ENCODE data around the gene OR6N1.

The OR6N1 gene, protein sequence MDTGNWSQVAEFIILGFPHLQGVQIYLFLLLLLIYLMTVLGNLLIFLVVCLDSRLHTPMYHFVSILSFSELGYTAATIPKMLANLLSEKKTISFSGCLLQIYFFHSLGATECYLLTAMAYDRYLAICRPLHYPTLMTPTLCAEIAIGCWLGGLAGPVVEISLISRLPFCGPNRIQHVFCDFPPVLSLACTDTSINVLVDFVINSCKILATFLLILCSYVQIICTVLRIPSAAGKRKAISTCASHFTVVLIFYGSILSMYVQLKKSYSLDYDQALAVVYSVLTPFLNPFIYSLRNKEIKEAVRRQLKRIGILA

DNA sequence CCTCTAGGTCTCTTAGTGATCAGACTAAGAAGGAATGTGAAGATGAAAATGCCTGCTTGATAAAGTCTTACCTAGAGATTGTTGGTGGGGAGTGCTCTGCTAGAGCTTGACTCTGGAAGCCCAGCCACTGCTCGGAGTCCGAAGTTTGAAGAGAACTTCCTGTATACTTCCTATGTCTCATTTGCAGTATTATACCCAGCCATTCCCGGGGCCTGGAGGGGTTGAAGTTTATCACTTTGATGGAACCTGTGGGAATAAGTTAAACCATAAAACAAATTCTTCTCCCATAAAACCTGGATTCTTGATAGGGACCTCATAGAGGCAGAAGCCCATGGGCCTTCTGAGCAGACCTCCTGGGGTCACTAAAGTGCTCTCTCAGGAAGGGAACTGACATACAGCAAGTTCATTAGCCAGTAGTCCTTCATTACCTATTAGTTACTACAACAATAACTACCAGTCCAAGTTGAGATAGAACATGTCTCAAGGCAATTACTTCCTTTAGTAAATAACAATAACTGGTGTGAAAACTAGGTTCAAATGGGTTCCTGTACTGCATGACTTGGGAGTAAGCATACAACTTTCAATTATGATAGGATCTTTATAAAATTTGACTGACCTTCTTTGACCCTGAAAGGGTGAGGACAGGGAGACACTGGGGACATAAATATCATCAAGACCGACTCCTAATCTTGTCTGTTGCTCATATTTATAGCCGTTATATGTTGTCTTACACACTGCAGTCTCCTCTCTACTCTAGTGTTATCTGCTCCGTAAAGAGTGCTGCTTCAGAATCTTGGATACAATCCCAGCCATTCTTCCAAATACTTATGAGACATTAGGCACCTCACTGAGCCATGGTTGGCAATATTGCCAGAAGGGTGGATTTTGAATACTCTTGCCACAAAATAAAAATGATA is at the start of gene OR6N1:
OR6N1 (minus strand) TSS at position 246 of the 917 bp plus-strand sequence. CDS start 5,513 bp downstream, outside the sequence.
- DNase-seq (ENCODE audit: low spot score): no peak

DNA sequence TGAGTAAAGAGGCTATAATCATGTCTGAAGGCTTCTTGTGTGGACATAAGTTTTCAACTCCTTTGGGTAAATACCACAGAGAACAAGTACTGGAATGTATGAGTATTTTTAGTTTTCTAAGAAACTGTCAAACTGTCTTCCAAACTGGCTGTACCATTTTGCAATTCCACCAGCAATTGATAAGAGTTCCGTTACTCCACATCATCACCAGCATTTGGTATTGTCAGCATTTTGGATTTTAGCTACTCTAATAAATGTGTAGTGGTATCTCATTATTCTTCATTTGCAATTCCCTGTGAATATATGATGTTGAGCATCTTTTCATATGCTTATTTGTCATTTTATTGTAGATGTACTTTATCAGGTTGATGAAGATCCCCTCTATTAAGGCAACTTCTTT is 49.7 kb upstream of the OR6N1 start:
- DNase-seq (ENCODE audit: low spot score): no peak

DNA sequence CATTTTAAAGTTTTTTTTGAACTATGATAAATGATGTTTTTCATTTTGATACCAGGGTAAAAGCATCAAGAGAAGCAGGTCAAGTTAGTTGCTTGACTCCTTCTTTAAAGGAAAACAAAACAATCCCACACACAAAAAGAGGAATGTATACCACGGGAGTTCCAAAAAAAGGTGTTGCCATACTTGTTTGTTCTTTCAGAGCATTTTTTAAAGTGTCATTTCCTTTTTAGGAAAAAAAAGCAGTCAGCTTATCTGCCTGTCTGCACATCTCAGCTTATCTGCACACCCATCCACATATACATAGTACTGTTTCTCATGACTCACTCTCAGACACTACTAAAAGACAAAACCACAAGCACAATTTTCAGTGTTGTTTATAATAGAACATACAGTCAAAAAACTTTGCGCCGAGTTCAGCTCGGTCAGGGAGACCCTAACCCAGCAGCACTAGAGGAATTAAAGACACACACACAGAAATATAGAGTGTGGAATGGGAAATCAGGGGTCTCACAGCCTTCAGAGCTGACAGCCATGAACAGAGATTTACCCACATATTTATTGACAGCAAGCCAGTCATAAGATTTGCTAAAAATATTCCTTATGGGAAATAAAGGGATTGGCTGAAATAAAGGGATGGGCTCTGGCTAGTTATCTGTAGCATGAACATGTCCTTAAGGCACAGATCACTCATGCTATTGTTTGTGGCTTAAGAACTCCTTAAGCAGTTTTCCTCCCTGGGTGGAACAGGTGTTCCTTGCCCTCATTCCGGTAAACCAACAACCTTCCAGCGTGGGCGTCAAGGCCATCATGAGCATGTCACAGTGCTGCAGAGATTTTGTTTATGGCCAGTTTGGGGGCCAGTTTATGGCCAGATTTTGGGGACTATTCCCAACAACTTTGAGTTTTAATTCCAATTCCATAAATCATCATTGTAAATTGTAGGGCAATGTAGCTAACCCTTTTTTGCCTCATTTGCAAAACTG is 47.8 kb upstream of the OR6N1 start:
- no peak for DNase-seq (ENCODE audit: low spot score)

DNA sequence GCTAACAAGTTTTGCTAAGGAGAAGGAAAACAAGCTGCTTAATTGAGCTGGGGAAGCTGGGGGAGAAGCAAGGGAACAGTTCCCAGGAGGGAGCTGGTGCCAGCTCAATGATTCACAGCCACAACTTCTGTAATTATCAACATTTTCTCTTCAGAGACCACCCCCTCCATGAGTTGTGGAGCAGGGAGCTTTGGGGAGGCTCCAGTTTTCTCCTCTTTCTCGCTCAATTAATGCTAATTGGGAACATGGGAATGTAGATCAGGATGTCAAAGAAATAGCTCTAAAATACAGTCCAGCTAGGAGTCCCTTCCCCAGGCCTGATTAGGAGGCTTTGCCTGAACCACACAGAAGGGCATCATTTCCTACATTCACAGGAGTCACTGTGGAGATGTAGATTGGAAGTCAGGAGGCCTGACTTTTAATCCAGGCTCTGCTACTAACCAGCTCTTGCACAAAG is 47.0 kb upstream of the OR6N1 start:
- no peak for DNase-seq (ENCODE audit: low spot score)

DNA sequence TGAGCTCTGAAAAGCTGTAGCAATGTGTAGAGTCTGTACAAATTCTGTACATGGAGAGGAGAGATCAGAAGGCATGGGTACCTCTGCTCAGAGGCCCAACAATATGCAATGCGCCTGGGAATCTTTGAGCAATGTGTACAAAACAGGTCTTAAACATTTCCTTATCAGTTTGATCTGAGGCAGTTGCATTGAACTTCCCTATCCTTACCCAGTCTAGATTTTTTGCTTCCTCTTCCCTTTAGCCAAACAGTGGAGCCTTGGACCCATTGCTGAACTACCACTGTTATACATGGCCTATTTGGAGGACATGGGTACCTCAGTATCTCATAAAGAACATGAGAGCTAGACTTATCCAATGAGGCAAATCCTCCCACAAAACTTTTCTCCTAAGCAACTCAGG is 46.6 kb upstream of the OR6N1 start:
- no peak for DNase-seq (ENCODE audit: low spot score)

DNA sequence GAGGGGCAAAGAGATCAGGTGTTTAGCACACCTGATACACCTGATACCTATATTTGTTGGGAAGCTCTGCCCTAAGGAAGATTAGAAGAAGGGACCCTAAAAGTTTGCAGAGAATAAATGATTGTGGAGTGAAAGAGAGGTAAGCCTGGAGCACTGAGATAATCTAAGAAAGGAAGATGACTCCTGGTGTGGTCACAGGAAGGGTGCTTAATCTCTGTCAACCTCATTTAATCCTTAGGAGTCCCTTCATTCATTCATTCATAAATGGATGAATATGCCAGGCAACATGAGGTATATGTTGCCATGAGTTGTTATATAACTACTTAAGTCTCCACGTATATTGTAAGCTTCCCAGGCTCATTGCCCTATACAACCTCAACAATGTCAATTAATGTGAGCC is 43.0 kb upstream of the OR6N1 start:
- no peak for DNase-seq (ENCODE audit: low spot score)

DNA sequence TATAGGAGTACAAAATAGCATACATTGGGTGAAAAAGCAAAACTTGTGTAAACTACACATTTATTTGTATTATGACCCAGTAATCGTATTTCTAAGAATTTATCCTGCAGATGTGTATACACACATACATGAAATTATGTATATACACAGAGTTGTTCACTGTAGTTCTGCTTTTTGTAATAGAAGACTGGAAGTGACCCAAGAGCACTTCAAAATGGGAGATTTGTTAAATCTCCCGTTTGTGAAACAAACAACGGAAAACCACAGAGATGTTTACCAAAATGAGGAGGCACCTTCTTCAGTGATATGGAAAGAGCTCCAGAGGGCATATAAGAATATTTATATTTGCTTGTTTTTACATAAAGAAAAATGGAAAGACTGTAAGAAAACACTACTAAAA is 41.2 kb upstream of the OR6N1 start:
- no peak for DNase-seq (ENCODE audit: low spot score)

DNA sequence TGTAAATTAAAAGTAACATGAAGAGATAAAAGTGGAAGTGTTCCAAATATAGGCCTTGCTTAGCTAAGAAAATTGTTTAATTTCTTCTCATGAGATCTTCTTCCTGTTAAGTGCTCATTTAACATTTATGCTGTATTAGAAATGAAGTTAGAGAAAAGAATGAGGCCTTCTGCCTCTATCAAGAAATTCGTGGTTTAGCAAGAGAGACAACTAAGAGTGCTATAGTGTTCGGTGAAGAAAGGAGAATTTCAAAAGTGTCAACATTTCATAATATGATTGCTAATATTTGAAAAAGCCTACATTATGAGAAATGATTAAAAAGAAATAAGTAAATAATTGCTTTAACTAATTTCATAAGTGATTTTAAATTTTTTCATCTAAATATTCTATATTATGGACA is 40.3 kb upstream of the OR6N1 start:
- no peak for DNase-seq (ENCODE audit: low spot score)

DNA sequence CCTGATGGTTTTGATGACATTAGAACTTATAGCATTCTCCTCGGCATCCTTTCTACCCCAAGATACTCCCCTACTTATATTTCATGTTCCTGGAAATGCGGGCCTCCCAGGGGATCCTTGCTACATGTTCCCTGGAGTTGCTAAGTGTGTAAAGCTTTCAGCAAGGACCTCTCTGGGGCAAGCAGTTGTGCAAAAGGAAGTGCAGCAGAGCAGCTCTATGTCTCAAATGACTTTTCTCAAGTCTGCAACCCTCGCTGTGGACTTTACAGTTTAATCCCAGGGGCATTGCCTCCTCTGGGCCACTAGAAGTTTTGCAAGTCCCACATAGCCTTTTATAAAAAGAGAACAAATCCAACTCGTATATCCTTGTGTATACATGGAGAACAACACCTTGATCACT is 38.3 kb upstream of the OR6N1 start:
- DNase-seq (ENCODE audit: low spot score): no peak

DNA sequence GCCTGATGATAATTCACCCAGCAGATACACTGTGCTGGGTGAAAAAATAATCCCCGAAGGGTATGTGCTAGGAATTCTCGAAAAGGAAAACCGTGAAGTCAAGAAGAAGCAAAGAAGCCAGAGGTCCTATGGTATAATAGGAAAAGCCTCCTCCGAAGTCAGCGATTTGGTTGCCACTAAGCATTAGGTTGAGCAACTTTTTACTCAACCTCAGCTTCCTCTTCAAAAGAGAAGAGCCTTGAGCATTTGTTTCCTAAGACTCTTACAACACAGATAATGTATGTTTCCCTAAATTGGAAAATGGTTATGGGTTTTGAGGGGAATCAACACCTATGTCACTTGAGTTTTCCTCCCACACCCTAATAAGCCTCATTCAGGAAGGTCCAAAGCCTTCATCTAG is 37.9 kb upstream of the OR6N1 start:
- no peak for DNase-seq (ENCODE audit: low spot score)

DNA sequence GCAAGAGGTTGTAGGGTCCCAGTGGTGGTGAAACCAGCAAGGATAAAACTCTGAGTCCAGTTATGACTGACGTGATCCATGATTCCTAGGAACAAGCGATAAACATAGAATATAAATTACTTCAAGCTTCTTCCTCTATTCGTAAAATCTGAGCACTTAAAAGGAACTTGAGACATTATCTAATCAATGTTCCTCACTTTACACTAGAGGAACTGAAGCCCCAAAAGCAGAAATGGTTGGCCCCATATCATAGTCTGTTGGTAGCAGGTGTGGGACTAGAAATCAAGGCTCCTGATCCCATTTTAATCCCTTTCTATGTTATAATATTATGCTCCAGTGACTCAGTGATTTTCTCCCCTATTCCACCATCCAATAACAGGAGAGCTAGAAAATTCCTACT is 37.3 kb upstream of the OR6N1 start:
- DNase-seq (ENCODE audit: low spot score): no peak

DNA sequence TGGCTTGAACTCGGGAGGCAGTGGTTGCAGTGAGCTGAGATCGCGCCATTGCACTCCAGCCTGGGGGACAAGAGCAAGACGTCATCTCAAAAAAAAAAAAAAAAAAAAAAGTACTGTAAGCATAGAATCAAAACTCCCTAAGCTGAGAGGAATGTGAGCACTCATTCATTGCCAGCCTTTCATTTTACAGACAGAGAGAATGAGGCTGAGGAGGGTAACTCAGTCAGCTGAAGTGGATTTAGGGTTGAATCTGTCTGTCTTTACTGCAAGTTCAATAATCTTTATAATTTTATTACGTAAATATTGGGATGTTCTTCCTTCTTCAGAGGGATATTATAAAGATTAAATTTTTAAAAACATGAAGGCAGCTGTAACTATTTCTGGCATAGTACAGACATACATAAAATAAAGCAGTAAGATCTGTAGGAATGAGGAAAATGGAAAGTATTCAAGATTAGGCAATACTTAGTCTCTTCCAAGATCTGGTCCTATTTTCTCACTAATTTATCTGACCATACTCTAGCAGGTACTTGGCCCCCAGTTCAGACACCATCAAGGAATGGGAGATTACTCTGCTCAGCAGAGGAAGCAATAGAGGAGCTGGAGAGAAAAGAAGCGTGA is 35.0 kb upstream of the OR6N1 start:
- DNase-seq (ENCODE audit: low spot score): no peak

DNA sequence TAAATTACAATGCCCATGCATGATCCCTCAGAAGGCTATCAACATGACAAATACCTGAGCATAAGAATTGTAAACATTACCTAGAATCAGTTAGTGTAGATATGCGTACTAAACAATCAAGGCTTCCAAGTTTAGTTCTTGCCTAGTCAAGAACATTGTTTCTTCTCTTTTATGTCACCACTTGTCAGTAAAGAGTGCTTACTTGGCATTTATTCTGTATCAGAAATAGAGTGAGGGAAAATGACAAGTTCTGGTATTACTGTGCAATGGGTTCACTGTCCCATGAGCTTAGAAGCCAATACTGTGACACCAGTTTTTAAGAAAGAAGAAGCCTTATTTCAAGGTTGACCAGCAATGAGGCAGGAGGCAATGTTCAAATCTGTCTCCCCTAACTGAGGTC is 31.7 kb upstream of the OR6N1 start:
- no peak for DNase-seq (ENCODE audit: low spot score)

DNA sequence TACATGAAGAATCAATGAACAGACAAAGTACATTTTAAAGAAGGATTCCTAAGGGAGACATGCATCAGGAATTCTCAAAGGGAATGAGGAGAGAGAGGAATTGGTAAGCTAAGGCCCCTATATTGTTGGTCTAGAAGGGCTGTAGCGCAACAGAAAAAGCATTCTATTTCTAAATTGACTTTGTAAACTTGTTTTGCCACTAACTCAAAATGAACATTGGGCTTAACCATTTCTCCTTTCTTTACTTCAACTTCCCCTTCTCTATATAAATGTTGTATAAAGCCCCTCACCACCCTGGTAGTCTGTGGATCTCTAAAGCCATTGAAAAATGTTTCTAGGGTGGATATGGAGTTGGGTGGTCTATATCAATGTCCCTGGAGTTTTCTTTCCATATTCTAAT is 29.4 kb upstream of the OR6N1 start:
- DNase-seq (ENCODE audit: low spot score): no peak

DNA sequence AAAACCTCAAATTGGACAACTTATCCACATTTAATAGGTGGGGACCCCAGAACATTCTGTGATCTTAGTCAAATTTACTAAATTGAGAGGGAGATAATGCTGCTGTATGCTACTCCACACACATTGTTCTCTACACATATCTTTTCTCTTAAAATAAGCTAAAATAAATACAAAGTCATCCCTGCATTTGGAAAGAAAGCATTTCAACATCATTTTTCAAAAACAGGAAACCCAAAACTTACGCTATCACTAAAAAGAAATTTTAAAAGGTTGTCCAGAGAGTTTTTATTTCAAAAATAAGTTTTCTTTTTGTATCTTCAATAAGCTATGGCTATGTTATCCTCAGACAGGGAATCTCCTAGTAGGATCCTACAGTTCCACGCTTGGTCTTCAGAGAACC is 28.5 kb upstream of the OR6N1 start:
- no peak for DNase-seq (ENCODE audit: low spot score)

DNA sequence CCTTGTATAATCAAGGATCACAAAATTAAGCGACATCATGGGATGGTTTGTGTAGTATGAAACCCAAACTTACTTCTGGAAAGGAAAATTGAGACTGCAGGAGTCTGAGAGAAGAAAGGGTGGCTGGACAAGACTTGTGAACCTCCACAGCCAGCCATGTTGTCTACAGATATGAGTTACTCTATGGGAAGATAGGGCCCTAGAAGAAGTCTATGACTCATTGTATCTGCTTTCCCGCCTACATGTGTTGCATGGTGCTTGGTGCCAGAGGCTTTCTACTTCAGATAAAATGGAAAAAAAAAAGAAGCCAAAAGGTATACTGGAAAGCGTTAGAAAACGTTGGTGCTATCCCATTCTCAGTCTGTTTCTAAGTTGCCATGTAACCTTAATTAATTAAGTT is 27.7 kb upstream of the OR6N1 start:
- DNase-seq (ENCODE audit: low spot score): no peak

DNA sequence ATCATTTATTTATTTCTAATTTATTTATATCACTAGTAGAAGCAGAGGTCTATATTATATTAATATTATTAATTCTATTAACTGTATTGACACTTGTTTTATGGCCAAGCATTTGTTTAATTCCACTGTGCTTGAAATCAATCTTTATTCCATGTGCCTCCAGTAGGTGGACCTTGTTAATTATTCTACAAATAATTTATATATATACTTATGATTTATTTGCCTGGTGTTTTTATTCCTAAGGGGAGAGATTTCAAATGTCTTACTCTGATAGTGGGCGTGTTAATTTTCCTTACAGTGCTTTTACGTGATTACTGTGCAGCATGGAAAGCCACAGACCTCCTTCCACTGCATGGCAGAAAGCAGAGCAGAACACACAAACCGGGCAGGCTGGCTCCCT is 26.5 kb upstream of the OR6N1 start:
- no peak for DNase-seq (ENCODE audit: low spot score)

DNA sequence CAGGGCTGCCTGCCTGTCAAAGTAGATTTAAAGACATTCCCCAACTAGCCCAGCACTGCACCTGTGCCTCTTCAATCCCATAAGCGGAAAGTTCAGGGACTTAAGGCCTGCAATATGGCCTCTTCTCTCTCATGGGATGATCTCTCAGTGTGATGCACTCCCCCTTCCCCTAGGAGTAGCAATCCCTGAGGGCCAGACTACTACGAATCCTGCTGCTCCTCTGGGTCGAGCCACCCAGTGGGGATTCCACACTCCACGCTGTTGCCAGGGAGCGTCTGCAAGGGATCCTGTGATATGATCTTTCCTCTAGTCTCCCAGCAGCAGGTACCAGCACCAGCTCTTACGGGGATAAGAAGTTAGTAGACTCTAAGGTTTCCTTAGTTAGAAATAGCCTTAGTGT is 22.3 kb upstream of the OR6N1 start:
- DNase-seq (ENCODE audit: low spot score): no peak

DNA sequence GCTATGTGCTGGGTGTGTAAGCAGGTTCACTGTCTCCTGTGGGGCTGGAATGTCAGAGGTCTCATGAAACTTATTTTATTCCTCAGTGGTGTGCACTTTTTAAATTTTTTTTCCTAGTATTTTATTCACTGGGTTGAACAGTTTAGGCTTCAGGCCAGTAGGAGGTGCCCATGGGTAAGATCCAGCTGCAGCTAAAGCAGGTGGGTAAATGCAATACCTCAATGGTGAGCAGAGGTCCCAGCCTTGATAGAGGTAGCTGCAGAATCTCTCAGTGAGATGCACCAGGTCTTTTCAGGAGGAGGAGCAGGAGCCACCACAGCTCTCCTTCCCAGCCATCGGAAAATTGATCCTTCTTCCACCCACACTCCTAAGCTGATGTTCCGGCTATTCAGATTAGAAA is 21.6 kb upstream of the OR6N1 start:
- no peak for DNase-seq (ENCODE audit: low spot score)

DNA sequence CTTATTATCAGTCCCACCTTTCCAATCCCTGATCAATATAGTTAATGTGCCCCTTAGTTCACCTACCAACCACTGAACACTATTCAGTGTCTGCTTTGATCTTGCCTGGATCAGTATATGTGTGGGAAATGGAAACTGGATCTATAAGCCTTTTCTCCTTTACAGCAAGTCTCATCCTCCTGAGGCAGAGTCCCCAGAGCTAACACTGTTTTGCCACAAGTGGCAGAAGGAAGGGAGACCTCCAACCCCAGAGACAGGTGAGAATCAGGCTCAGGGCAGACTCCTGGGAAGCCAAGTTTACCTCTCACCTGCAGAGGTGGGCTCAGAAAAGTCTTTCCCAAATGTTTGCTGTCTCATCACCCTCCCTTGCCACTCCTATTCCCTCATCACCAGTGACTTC is 9.1 kb upstream of the OR6N1 start, which contains the start of gene OR6N2:
OR6N2 (minus strand) TSS at position 101 of the 400 bp plus-strand sequence. CDS start 3,569 bp downstream, outside the sequence.
- no peak for DNase-seq (ENCODE audit: low spot score)

DNA sequence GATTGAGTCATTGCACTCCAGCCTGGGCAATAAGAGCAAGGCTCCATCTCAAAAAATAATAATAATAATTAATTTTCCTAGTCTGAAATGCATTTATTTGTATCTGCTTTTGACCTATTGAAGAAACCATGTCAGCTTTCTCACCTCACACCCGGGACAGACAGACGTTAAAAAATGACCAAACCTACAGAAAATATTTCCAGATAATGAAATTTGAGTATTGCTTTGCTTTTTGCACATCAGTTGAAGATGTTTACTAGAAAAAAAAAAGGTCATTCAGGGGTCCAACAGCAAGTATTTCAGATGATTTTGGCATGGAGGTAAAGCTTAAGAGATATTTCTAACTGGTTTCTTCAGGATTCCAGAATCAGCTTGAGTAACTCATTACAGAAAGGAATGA is 17.6 kb downstream of the OR6N1 start, which contains the start of gene OR6K6:
OR6K6 (plus strand) TSS at position 301 of the 400 bp plus-strand sequence. CDS start 168 bp downstream, outside the sequence.
- no peak for DNase-seq (ENCODE audit: low spot score)
